ENCODE measurements around the gene FGD2.

FGD2 gene, protein sequence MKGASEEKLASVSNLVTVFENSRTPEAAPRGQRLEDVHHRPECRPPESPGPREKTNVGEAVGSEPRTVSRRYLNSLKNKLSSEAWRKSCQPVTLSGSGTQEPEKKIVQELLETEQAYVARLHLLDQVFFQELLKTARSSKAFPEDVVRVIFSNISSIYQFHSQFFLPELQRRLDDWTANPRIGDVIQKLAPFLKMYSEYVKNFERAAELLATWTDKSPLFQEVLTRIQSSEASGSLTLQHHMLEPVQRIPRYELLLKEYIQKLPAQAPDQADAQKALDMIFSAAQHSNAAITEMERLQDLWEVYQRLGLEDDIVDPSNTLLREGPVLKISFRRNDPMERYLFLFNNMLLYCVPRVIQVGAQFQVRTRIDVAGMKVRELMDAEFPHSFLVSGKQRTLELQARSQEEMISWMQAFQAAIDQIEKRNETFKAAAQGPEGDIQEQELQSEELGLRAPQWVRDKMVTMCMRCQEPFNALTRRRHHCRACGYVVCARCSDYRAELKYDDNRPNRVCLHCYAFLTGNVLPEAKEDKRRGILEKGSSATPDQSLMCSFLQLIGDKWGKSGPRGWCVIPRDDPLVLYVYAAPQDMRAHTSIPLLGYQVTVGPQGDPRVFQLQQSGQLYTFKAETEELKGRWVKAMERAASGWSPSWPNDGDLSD

DNA sequence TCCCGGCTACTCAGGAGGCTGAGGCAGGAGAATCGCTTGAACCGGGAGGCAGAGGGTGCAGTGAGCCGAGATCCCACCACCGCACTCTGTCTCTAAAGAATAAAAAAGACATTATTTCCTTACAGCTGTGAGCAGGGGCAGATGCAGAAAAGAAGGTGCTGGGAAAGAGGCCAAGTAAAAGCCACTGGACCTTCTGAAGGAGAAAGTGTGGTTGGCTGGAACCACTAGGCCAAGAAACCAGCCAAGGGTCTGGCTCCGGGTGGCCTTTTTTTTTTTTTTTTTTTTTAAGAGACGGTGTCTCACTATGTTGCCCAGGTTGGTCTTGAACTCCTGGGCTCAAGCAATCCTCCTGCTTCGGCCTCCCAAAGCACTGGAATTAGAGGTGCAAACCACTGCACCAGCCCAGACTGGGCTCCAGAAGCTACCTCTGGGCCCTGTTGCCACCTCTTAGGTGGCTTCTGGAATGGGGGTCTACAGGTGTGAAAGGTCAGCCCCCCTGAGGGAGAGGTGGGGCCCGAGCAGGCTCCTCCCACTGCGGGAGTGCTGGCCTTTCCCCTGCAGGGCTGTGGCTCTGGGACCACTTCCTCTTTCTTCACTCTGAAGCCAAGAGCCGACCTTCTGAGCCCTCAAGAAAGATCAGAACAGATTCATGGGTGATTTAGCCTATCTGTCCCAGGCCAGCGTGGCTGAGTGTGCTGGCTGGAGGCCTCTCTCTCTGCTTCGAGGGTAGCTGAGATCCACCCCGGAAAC lies at the start of gene FGD2:
FGD2 (plus strand) TSS at position 595 of the 750 bp plus-strand sequence. CDS start 163 bp downstream, outside the sequence.
- no peak for DNase-seq (ENCODE audit: low read depth, low spot score)

GRCh38 chr6:36955671-36956445 lies 49.6 kb upstream of the FGD2 start:
- DNase-seq (ENCODE audit: low read depth, low spot score): no peak

DNA sequence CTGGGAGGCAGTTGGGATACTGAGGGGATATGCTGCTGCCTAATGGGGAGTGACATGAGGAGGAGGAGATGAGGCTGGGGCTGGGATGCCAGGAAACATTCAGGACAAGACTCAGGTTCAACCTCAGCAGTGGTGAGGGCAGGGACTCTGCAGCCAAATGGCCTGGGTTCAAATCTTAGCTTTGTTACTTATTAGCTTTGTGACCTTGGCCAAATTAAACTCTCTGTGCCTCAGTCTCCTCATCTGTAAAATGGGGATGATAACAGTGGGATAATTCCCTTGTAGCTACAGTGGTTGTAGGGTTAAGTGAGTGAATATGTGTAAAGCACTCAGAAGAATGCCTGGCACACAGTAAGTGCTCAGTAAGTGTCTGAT lies 49.0 kb upstream of the FGD2 start:
- no peak for DNase-seq (ENCODE audit: low read depth, low spot score)

DNA sequence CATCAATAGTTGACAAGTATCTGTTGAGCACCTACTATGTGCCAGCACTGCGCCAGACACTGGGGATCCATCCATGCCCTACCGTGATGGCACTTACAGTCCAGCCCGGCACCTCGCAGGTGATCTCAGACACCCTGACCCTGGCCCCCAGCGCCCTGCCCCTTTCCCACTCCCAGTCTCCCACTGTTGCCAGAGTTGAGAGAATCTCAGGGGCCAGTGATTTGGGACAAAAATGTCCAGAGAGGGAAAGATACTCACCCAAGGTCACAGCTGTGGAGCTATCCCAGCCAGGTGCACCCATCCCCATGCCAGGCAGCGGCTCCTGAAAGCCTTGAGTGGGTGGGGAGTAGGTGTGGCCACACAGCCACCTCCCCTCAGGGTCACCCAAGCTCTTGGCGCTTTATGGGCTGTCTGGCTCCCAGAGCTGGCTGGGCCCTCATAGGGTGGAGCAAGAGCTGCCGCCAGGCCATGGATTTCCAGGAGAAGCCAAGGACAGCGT lies 47.6 kb upstream of the FGD2 start:
- DNase-seq (ENCODE audit: low read depth, low spot score): no peak

- DNase-seq (ENCODE audit: low read depth, low spot score): no peak
Measured at GRCh38 chr6:36958775-36959554, 46.5 kb upstream of the FGD2 start.

GRCh38 chr6:36959555-36960250 lies 45.8 kb upstream of the FGD2 start:
- DNase-seq (ENCODE audit: low read depth, low spot score): no peak

- no peak for DNase-seq (ENCODE audit: low read depth, low spot score)
Measured at GRCh38 chr6:36961441-36962435, 43.7 kb upstream of the FGD2 start.

DNA sequence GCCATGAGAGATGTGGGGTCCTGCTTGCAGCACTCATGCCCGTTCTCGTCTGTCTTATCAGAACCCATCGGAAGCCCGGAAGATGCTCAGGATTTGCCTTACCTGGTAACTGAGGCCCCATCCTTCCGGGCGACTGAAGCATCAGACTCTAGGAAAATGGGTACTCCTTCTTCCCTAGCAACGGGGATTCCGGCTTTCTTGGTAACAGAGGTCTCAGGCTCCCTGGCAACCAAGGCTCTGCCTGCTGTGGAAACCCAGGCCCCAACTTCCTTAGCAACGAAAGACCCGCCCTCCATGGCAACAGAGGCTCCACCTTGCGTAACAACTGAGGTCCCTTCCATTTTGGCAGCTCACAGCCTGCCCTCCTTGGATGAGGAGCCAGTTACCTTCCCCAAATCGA lies 42.6 kb upstream of the FGD2 start:
- DNase-seq (ENCODE audit: low read depth, low spot score): peak; percentile 17

GRCh38 chr6:36963451-36964290 lies 41.8 kb upstream of the FGD2 start:
- DNase-seq (ENCODE audit: low read depth, low spot score): no peak

- DNase-seq (ENCODE audit: low read depth, low spot score): no peak
Measured at GRCh38 chr6:36964349-36964748, 41.1 kb upstream of the FGD2 start.

DNA sequence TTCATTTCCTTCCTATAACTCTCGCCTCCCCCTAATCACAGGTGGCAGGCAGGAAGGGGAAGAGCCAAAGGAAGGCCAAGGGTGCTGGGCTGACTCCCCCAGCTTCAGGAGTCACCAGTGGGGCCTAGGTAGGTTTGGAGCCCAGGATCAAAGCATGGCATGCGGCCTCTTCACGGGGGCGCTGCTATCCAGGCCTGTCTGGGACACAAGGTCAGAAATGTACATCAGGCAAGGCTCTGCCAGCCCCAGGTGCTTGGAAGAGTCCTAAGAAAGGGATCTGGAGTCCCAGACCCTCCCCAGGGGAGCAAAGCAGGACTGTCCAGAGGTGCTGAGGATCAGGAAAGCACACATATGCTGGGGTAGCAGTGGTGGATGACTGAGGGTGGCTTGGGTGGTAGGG lies 40.5 kb upstream of the FGD2 start:
- DNase-seq (ENCODE audit: low read depth, low spot score): no peak

- no peak for DNase-seq (ENCODE audit: low read depth, low spot score)
Measured at GRCh38 chr6:36967301-36967700, 38.2 kb upstream of the FGD2 start.

- no peak for DNase-seq (ENCODE audit: low read depth, low spot score)
Measured at GRCh38 chr6:36967757-36968156, 37.7 kb upstream of the FGD2 start.

- DNase-seq (ENCODE audit: low read depth, low spot score): no peak
Measured at GRCh38 chr6:36968266-36968977, 37.0 kb upstream of the FGD2 start.

GRCh38 chr6:36969240-36969691 lies 36.2 kb upstream of the FGD2 start:
- DNase-seq (ENCODE audit: low read depth, low spot score): no peak

DNA sequence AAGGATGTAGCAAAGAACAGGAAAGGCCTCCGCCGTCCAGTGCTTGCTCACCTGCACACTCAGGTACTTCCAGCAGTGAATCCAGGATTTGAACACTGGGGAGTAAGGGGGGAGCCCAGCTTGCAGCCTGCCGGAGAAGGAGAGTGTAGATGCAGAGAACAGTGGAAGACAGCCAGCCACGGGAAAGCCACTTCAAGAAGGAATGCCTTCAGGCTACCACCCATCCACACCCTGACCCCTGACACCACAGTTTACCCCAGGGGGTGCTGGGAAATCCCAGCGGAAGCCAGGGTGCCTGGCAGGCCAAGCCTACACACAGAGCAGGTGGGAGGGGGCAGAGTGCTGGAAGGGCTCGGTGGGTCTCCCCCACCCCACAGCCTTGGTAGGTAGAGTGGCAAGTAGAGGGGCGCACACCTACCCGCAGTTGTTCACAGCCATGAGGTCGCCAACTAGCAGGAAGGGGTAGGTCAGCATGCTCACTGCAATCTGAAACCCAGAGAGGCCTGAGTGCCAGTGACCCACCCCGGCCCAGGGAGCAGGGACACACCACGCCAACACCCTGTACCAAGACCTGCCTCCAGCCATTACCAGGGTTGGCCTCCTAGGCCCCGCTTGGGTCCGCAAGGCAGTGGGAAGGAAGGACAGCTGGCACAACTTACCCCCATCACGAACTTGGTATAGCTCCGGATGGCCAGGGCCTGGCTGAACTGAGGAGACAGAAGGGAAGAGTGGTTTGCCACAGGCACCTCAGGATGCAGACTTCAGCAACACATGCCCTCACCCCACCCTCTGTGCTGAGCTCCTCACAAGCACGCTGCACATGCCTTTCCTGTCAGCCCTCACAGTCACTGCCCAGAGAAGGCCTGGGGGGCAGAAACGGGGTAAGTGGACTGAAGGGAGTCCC lies 35.2 kb upstream of the FGD2 start:
- no peak for DNase-seq (ENCODE audit: low read depth, low spot score)

Data from activated naive CD8-positive, alpha-beta T cell treated with anti-CD3 and anti-CD28 coated beads, Interleukin-2, amount 50 U/mL, for 16 hours (primary cell).